Cerebellar cortex (tissue), 1 donor: Measurements from ENCODE around the gene RGS9BP.
"Not testable (repeated sequence)": the region's sequence is repeated elsewhere in the genome, so short reads cannot be mapped to it uniquely, and the experiment has no call there.

Experiments used
- DNase-seq: peaks from one replicate; pipeline ENCODE4 v3.0.0-alpha.2; 2015; ENCODE audit warnings: low spot score

Gene RGS9BP

GRCh38 chr19:32695506-32695905 is 19.9 kb downstream of the RGS9BP start:
- not testable (repeated sequence) for DNase-seq

GRCh38 chr19:32696771-32697170 is 21.1 kb downstream of the RGS9BP start:
- DNase-seq, result not testable (repeated sequence)

- DNase-seq, result not testable (repeated sequence)
Measured at GRCh38 chr19:32700129-32700528, 24.5 kb downstream of the RGS9BP start.

- DNase-seq, result no peak
Measured at GRCh38 chr19:32702010-32702409, 26.4 kb downstream of the RGS9BP start.

- DNase-seq, result not testable (repeated sequence)
Measured at GRCh38 chr19:32704006-32704405, 28.4 kb downstream of the RGS9BP start.

- DNase-seq, result no peak
Measured at GRCh38 chr19:32708457-32708856, 32.8 kb downstream of the RGS9BP start.

- no peak for DNase-seq
Measured at GRCh38 chr19:32709032-32709431, 33.4 kb downstream of the RGS9BP start.

GRCh38 chr19:32711747-32712146 is 36.1 kb downstream of the RGS9BP start:
- DNase-seq, result no peak

GRCh38 chr19:32716203-32716602 is 40.6 kb downstream of the RGS9BP start:
- DNase-seq, result not testable (repeated sequence)

GRCh38 chr19:32717496-32717895 is 41.8 kb downstream of the RGS9BP start:
- peak; percentile 66 for DNase-seq

GRCh38 chr19:32718286-32718685 is 42.6 kb downstream of the RGS9BP start:
- no peak for DNase-seq

- DNase-seq, result no peak
Measured at GRCh38 chr19:32719611-32720059, 44.0 kb downstream of the RGS9BP start, which contains the start of gene TDRD12. TDRD12 (plus strand) TSS chr19:32719767; CDS start chr19:32720073, 306 bp downstream.

GRCh38 chr19:32720216-32720935 is 44.7 kb downstream of the RGS9BP start:
- no peak for DNase-seq

GRCh38 chr19:32720936-32721250 is 45.2 kb downstream of the RGS9BP start:
- no peak for DNase-seq
